Effector CD4-positive, alpha-beta T cell (primary cell): ENCODE results near the gene LAMA5.

Experiments used
- DNase-seq: peaks from one replicate; pipeline ENCODE4 v3.0.0-alpha.2; 2020

The LAMA5 gene

DNA sequence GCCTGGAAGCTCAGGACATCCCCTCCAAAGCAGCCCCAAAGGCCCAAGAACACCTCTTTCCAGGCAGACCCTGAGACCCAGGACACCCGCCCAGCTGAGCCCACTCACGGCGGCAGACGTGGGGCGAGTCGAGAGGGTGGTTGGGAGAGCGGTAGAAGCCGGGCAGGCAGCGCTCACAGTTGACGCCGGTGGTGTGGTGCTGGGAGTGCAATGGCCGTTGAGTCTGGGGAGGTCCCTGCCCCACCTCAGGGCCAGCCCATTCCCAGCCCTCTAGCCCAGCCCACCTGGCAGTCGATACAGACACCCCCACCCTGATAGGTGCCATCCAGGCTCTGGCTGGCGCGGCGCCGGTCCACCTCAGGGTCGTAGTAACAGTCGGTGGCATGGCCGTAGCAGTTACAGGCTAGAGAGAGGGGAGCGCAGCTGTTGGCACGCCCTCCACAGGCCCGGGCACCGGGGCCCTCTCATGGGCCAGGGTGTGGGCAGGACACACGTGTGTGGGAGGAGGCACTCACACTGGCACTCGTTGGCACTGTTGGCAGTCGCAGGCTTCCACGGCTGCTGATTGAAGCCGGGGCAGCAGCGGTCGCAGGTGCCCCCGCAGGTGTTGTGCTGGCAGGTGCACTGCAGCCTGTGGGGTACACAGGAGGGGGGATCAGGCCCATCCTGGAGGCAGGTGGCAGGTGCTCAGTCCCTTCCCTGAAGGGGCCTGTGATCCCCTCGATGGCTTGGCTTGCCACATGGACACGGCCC is 20.5 kb downstream of the LAMA5 start:
- no peak for DNase-seq

DNA sequence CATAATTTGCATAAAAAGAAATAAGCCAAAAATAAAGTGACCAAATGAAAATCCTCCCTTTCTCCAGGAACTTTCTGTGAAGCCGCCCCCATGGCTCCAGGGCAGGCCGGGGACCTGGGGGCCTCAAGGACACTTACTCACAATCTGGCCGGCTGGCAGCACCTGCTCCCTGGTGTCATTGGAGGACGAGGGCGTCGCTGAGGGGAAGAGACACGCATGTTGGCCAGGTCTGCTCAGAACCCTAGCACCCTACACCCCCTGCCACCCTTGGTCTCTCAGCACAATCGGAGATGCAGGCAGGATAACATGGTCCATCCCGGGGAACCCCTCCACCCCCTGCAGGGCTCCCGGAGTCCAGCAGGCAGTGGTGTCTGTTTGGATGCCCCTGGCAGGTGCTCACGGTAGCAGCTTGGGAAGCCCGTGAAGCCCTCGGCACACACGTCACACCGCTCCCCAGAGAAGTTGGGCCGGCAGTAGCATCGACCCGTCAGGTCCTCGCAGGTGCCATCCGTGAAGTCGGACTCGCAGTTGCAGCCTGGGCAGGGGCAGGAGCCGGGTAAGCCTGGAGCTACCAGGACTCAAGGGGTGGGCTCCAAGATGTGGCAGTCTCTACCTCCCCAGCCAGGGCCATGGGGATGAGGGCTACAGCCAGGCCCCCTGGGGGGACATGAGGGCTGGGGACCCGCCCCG is 21.3 kb downstream of the LAMA5 start:
- no peak for DNase-seq

GRCh38 chr20:62344782-62345181 is 22.3 kb downstream of the LAMA5 start:
- DNase-seq, result no peak

GRCh38 chr20:62344092-62344491 is 23.0 kb downstream of the LAMA5 start:
- no peak for DNase-seq

- DNase-seq, result no peak
Measured at GRCh38 chr20:62342910-62343309, 24.2 kb downstream of the LAMA5 start.

- DNase-seq, result no peak
Measured at GRCh38 chr20:62339647-62340062, 27.5 kb downstream of the LAMA5 start.

GRCh38 chr20:62338294-62338620 is 28.9 kb downstream of the LAMA5 start:
- no peak for DNase-seq

- DNase-seq, result no peak
Measured at GRCh38 chr20:62337558-62338293, 29.4 kb downstream of the LAMA5 start.

- DNase-seq, result no peak
Measured at GRCh38 chr20:62336775-62337557, 30.1 kb downstream of the LAMA5 start.

GRCh38 chr20:62336329-62336728 is 30.8 kb downstream of the LAMA5 start:
- no peak for DNase-seq

- no peak for DNase-seq
Measured at GRCh38 chr20:62335532-62335931, 31.6 kb downstream of the LAMA5 start.

GRCh38 chr20:62334881-62335280 is 32.2 kb downstream of the LAMA5 start:
- no peak for DNase-seq

DNA sequence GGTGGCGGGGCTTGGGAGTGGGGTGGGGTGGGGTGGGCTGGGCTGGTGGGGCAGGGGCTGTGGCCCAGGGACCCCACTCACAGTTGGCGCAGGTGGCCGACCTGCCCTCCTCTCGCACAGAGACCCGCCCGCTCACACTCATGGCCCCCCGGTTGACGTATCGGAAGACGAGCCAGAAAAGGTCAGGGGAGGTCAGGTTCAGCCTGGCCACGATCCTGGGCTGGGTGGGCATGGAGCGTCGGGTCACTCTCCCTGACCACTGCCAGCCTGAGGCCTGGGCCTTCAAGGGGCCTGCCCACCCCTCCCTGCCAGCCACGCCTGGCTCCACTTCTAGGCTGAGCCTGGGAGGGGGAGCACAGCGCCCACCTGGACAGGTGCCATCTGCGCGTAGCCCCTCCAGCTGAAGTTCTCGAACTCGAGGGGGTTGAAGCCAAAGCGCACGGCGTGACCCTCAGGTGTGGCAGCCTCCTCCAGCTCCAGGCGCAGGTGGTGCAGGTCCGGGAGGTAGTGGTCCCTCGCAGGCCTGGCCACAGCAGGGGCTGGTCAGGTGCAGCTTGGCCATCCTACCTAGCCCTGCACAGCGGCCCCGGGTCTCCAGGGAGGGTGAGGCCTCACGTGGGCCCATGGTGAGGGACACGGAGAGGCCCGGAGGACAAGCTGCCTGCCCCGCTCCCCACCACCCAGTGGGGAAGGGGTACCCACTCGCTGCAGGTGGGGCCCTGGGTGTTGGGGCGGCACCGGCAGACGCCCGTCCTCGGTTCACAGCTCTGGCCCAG is 33.1 kb downstream of the LAMA5 start:
- no peak for DNase-seq

GRCh38 chr20:62332989-62333819 is 33.9 kb downstream of the LAMA5 start:
- DNase-seq, result no peak

DNA sequence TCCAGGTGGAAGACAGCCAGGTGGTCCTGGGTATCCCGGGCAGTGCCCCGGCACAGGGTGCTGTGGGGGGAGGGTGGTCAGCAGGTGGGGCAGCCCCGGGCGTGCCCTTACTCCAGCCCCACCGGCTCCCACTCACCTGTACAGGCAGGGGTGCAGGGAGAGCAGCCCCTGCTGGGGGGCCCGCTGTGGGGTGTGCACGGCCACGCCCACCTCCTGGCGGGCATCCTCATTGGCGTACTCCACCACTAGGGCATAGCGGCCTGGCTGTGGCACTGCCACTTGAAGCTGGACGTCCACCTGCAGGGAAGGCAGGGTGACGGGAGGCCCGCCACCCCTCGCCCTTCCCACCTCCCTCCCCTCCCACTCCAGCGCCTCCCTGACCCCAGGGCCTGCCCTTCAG is 34.7 kb downstream of the LAMA5 start:
- DNase-seq, result no peak

GRCh38 chr20:62331347-62331746 is 35.8 kb downstream of the LAMA5 start:
- no peak for DNase-seq

- DNase-seq, result no peak
Measured at GRCh38 chr20:62330576-62331317, 36.4 kb downstream of the LAMA5 start.

- DNase-seq, result no peak
Measured at GRCh38 chr20:62329389-62330377, 37.4 kb downstream of the LAMA5 start.

- DNase-seq, result no peak
Measured at GRCh38 chr20:62328684-62329388, 38.3 kb downstream of the LAMA5 start.
